Measurements from ENCODE around the gene EDN2. TPM values are rescaled to one million over a fixed set of nuclear protein-coding genes. Genes with fewer than 3 reads are reported as not detected.

EDN2 gene
- total RNA-seq, 1 donor from 2014 or later = not detected

GRCh38 chr1:41498391-41498790, 13.9 kb upstream of the EDN2 start:
- Mint-ChIP-seq H3K27me3 (peaks cover 18% of the 10 kb centered on the region), H3K9me3 (no peaks in the 10 kb centered on the region), H3K4me3 (no peak overlapping the region), H3K27ac (no peak overlapping the region), H3K36me3 (ENCODE audit: low read depth) (no peaks in the 10 kb centered on the region), H3K4me1 (peaks cover 6% of the 10 kb centered on the region)
- ATAC-seq (ENCODE audit: low read depth) (no peak), DNase-seq (no peak)
- no peak for TF ChIP-seq CTCF (IDR thresholded peaks at IDR 0.05)
- CTCF ChIA-PET = no interaction called here
- POLR2A ChIA-PET = no interaction called here
- intact Hi-C loops (cut with micrococcal nuclease) = no loop called here

- intact Hi-C loops (cut with micrococcal nuclease) = no loop called here
- H3K27ac Mint-ChIP-seq = no peak overlapping the region
Observed at GRCh38 chr1:41497461-41498030, 13.1 kb upstream of the EDN2 start.

GRCh38 chr1:41497056-41497440, 12.6 kb upstream of the EDN2 start:
- no peaks in the 10 kb centered on the region for H3K9me3 Mint-ChIP-seq
- TF ChIP-seq CTCF (IDR thresholded peaks at IDR 0.05) = no peak
- ChIA-PET CTCF (interaction anchor here (0.6 to 0.7 kb wide), 2 partner anchors 290 to 559 kb away, joined by 3 read pairs; no protein-coding TSS in a partner anchor), POLR2A (no interaction called here)
- H3K27ac Mint-ChIP-seq = no peak overlapping the region
- ATAC-seq (ENCODE audit: low read depth) (no peak), DNase-seq (no peak)
- peaks cover 6% of the 10 kb centered on the region for H3K4me1 Mint-ChIP-seq
- H3K4me3 Mint-ChIP-seq = no peak overlapping the region
- H3K36me3 Mint-ChIP-seq (ENCODE audit: low read depth) = no peaks in the 10 kb centered on the region
- intact Hi-C loops (cut with micrococcal nuclease) = no loop called here
- peaks cover 18% of the 10 kb centered on the region for H3K27me3 Mint-ChIP-seq

More at GRCh38 chr1:41497461-41498030, 13.1 kb upstream of the EDN2 start:
- ATAC-seq (ENCODE audit: low read depth) = no peak
- ChIA-PET POLR2A (no interaction called here), CTCF (interaction anchor here (0.7 kb wide), 1 partner anchor 560 kb away, joined by 3 read pairs; no protein-coding TSS in a partner anchor)
- DNase-seq = no peak
- no peaks in the 10 kb centered on the region for H3K36me3 Mint-ChIP-seq (ENCODE audit: low read depth)
- TF ChIP-seq CTCF (IDR thresholded peaks at IDR 0.05) = no peak
- H3K9me3 Mint-ChIP-seq = no peaks in the 10 kb centered on the region
- no peak overlapping the region for H3K4me3 Mint-ChIP-seq
- peaks cover 18% of the 10 kb centered on the region for H3K27me3 Mint-ChIP-seq
- H3K4me1 Mint-ChIP-seq = peaks cover 6% of the 10 kb centered on the region

GRCh38 chr1:41496080-41497055, 11.9 kb upstream of the EDN2 start:
- no peaks in the 10 kb centered on the region for H3K36me3 Mint-ChIP-seq (ENCODE audit: low read depth)
- H3K4me3 Mint-ChIP-seq = no peak overlapping the region
- TF ChIP-seq CTCF (IDR thresholded peaks at IDR 0.05) = no peak
- DNase-seq (no peak), ATAC-seq (ENCODE audit: low read depth) (no peak)
- H3K27ac Mint-ChIP-seq = no peak overlapping the region
- peaks cover 6% of the 10 kb centered on the region for H3K4me1 Mint-ChIP-seq
- intact Hi-C loops (cut with micrococcal nuclease) = no loop called here
- peaks cover 18% of the 10 kb centered on the region for H3K27me3 Mint-ChIP-seq
- POLR2A ChIA-PET = interaction anchor here (0.5 kb wide), 1 partner anchor 8 kb away, joined by 3 read pairs; no protein-coding TSS in a partner anchor
- CTCF ChIA-PET = interaction anchor here (0.6 kb wide), 1 partner anchor 290 kb away, joined by 3 read pairs; no protein-coding TSS in a partner anchor
- no peaks in the 10 kb centered on the region for H3K9me3 Mint-ChIP-seq
